ENCODE data around the gene INHA.

Gene INHA, protein sequence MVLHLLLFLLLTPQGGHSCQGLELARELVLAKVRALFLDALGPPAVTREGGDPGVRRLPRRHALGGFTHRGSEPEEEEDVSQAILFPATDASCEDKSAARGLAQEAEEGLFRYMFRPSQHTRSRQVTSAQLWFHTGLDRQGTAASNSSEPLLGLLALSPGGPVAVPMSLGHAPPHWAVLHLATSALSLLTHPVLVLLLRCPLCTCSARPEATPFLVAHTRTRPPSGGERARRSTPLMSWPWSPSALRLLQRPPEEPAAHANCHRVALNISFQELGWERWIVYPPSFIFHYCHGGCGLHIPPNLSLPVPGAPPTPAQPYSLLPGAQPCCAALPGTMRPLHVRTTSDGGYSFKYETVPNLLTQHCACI

DNA sequence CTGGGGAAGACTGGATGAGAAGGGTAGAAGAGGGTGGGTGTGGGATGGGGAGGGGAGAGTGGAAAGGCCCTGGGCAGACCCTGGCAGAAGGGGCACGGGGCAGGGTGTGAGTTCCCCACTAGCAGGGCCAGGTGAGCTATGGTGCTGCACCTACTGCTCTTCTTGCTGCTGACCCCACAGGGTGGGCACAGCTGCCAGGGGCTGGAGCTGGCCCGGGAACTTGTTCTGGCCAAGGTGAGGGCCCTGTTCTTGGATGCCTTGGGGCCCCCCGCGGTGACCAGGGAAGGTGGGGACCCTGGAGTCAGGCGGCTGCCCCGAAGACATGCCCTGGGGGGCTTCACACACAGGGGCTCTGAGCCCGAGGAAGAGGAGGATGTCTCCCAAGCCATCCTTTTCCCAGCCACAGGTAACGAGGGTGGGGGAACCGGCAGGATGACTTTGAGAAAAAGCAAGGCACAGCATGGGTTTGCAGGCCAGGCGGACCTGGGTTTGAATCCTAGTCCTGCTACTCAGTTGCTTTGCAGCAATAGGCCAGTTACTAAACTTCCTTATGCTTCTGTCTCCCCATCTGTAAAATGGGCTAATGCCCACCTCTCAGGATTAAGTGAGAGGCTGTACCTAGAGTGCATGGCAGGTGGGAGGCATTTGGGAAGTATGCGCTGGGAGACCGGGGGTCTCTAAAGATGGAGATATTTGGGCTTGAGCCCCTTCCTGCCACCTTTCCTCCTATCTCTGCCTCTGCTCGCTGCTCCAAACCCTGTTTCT, at the start of gene INHA:
TSS of gene INHA (plus strand) at position 74 of the 765 bp plus-strand sequence. CDS start at position 139, 65 bp downstream.
- H3K4me3 ChIP-seq (ENCODE audit: low read depth, low read length), result peak within 1 kb of the TSS; percentile 67

DNA sequence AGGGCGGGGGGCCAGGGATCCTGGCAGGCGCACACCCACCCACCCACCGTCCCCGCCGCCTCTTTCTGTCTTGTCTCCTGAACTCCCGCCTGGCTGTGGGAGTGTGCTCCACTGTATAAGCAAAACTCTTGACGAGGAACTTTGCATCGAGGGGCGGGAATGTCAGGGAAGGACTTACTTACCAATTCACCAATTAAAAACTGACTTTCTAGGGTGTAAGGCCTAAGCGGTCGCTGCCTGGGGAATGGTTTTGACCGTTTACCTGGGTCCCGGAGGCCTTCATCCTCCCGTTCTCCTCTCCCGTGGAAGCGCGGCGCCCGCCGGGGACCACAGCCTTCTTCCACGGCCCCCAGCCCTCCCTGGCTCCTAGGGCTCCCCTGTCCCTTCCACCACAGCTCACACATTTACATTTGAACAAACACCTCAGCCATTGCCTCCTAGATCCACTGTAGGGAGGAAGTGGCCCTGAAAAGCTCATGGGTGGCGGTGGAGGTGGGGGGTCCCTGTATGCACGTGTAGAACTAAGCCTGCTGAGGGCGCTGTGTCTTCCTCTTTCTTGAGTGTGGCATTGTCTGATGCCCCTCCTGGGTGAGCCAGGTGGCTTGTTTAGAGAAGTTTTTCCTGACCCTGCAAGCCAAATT, 49.0 kb upstream of the INHA start:
- H3K4me3 ChIP-seq (ENCODE audit: low read depth, low read length), result peak overlapping the region; percentile 30

DNA sequence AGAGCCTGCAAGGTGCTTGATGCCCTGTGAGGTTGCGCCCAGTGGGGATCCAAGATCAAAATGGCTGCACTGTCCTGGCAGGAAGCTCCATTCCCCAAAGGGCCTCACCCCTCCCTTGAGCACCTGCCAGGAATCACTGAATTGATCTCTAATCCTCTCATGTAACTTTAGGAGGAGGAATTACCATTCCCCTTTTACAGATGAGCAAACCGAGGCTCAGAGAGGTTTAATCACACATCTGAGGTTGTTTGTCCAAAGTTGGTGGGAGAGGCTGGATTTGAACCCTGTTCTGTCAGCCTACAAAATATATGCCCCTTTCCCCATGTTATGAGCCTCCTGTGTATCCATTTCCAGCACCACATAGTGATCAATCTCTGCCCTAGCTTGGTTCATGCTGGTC, 47.3 kb upstream of the INHA start:
- H3K4me3 ChIP-seq (ENCODE audit: low read depth, low read length), result no peak overlapping the region

DNA sequence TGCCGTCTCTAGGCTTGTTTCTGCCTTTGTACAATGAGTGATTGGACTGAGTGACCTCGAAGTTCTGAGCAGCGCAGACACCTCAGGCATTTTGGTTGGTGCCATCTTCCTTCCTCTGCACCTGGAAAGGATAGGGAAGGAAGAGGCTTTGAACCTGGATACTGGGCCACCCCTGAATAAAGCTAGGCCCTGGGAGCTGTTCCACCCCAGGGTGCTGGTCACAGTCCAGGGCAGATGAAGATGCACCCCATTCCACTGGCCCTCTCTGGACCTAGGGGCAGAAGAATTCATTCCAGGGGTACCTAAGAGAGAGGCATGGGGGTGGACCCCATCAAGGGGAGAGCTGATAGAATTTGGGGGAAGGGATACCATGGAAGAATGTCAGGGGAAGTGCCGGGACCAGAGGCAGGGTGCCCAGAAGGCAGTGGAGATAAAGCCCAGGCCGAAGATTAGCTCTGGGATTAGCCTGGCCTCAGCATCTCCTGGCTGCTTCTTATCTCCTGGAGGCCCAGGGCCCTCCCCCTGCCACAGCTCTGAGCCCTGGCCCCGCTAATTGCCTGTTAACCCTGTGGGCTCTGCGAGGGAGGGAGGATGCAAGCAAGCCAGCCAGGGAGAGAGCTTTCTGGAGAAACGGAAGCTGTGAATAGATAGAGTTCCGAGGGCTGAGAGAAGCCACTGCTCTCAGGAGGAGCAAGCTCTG, 46.4 kb upstream of the INHA start:
- no peak overlapping the region for H3K4me3 ChIP-seq (ENCODE audit: low read depth, low read length)

DNA sequence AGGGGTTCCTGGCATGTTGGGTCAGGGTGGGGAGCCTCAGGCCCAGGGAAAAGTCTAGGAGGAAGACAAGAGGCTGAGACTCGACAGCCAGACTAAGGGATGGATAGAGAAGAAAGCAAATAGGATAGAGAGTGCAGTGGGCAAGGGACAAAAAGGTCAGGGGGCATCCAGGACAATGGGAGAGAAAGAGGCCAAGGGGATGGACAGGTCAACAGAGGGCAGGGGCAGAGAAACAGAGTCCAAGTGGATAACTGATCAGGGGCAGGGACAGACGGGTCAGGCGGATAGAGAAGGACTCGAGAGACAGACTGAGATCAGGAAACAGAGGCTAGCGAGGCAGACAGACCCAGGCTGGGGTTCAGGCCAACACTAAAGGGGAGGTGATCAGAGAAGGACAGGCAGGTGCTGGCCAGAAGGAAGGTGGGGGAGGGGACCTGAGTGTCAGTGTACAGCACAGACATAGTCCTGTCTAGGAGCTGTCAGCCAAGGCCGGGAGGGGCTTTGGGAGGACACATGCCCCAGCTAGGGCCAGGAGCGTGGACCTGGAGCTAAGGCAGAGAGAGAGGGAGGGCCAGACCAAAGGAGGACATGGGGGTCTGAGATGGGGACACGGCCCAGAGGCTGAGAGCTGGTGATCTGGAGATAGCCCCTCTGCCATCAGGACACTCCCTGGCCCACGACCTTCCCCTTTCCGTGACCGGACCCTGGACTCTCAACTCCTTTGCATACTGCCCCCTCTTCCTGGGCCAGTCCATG, 45.6 kb upstream of the INHA start:
- H3K4me3 ChIP-seq (ENCODE audit: low read depth, low read length), result no peak overlapping the region

DNA sequence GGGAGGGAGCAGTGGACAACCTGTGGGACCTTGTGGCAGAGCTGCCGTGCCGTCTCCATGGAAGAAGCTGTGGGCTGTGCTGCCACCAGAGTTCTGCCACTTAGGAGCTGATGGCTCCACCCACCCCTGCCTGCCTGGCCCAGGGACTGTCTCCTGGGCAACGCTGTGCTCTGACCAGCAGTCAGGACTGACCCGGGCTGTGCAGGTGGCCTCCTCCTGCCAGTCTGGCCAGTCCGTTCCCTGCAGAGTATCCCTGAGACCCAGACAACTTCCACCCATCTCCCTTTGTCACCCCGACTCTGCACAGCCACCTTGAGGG, 45.1 kb upstream of the INHA start:
- H3K4me3 ChIP-seq (ENCODE audit: low read depth, low read length), result no peak overlapping the region

DNA sequence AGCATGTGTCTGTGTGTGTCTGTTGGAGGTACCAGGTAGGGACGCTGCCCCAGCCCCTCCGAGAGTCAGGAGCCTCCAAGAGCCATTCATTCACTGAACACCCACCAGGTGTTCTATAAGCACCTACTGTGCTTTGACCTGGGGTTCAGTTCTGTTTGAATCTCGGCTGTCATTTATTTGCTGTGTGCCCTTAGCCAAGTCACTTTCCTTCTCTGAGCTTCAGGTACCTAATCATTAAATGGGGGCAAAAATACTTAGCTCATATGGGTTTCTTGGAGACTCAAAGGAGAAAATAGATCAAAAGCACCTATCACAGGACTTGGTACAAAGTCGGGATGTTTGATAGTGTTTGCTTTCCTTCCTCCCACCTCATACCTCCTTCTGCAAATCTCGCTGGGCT, 44.6 kb upstream of the INHA start:
- H3K4me3 ChIP-seq (ENCODE audit: low read depth, low read length), result no peak overlapping the region

DNA sequence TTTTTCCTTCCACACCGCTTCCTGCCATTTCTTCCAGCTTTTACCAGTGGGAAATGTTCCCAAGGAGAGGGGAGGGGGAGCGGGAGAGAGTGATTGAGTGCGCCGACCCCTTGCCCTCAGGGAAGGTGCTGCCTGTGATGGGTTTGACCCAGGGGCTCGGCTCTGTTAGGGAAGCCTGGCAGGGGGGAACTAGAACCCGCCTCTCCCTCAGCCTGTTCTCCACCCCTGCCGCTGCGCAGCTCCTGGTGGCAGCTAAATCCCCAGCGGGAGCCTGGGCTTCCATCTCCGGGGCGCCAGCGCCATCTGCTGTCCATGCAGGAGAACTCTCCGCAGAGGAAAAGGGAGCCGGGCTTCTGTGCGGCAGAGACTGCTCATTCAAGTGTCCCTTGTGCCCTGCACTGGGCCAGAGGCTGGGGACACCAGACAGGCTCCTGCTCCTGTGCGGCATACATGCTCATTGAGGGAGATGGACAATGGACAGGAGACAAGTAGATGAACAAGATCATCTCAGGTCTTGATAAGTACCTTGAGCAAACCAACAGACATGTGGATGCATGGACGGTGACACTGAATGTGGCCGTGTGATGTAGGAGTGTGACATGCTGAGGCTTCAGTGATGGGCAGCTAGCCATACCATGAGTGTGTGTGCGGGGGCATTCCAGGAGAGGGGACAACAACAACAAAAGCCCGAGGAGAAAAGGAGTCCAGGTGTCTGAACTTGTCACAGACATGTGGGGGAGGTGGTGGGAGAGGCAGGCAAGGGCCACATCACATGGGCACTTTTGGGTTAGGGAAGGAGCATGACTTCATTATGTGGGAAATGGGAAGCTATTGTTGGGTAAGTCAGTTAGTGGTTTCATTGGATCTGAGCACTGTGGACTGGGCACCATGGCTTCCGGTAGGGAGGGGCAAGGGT, 41.8 kb upstream of the INHA start:
- no peak overlapping the region for H3K4me3 ChIP-seq (ENCODE audit: low read depth, low read length)

DNA sequence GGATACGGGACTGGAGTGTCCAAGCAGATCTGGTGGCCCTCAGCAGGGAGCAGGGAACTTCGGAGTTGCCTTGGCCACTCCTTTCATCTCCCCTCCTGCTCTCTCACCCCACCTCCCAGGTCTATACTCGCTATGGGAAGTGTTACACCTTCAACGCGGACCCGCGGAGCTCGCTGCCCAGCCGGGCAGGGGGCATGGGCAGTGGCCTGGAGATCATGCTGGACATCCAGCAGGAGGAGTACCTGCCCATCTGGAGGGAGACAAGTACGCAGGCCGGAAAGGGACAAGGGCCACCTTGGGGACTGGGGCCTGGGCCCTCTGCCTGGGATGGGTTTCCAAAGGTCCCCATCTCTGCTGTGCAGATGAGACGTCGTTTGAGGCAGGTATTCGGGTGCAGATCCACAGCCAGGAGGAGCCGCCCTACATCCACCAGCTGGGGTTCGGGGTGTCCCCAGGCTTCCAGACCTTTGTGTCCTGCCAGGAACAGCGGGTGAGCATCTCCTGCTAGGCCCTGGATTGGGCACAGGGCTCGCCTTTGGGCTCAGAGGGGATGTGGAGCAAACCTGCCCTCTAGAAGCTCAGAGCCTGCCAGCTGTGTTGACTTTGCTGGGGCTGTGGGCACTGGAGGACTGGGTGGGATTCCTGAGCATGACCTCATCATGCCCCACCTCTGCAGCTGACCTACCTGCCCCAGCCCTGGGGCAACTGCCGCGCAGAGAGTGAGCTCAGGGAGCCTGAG, 40.3 kb upstream of the INHA start:
- no peak overlapping the region for H3K4me3 ChIP-seq (ENCODE audit: low read depth, low read length)

DNA sequence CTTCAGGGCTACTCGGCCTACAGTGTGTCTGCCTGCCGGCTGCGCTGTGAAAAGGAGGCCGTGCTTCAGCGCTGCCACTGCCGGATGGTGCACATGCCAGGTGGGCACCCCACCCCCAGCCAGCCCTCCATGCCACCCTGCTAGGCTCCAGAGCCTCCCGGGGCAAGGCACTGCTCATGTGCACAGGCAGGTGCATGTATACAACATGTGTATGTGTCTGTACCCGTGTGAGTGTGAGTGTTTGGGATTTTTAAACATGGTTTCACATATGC, 39.8 kb upstream of the INHA start:
- H3K4me3 ChIP-seq (ENCODE audit: low read depth, low read length), result no peak overlapping the region

DNA sequence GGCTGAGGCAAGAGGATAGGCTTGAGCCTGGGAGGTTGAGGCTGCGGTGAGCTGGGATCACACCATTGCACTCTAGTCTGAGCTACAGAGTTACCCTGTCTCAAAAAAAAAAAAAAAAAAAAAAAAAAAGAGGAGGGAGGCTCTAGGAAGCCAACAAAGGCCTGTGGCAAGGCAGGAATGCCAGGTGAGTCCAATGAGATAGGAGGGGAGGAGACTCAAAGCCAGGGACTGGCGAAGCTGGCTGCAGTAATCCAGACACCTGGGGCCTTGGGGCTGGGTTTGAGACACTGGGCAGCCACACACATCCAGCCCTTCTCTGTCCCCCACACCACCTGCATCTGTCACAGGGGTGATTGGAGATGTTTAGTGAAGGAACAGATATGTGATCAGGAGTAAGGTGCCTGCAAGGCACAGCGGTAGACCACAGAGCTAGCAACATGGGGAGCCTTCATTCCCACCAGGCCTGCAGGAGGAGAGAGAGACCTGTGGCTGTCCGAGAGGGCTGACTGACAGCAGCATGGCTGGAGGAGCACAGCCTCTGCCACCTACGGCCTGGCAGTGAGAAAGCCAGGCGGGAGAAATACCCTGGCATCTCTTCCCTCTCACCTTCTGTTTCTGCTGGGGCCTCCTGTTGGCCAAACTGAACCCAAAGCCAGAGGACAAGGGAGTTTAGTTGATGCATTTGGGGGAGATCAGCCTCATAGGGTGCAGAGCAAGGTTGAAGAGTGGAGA, 38.0 kb upstream of the INHA start:
- H3K4me3 ChIP-seq (ENCODE audit: low read depth, low read length), result no peak overlapping the region

DNA sequence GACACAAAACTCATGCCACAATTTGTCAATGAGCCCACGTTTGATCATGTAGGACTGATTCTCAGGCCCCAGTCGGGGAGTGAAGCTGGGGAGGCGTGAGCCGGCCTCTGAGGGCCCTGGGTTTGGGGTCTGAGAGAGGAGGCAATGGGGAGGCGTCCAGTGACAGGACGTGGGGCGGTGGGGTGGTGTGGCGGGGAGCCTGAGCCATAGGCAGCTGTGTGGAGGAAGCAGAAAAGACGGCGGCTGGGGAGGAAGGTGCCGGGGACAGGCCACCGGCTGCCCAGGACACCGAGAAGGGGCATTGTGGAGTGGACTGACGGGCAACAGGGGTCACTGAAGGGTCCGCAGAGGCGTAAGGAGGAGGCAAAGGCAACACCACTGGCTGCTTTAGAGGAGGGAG, 35.7 kb upstream of the INHA start:
- no peak overlapping the region for H3K4me3 ChIP-seq (ENCODE audit: low read depth, low read length)

DNA sequence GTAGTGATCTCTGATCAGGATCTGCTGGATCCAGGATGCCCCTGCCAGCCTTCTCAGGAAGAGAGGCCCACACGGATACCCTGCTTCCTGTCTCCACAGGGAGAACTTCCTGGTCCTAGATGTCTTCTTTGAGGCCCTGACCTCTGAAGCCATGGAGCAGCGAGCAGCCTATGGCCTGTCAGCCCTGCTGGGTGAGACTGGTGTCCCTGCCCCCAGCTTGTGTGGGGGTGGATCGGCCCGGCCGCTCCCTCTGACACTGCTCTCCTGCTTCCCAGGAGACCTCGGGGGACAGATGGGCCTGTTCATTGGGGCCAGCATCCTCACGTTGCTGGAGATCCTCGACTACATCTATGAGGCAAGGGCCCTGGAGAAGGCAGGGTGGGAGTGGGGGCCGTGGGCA, 35.1 kb upstream of the INHA start:
- no peak overlapping the region for H3K4me3 ChIP-seq (ENCODE audit: low read depth, low read length)

DNA sequence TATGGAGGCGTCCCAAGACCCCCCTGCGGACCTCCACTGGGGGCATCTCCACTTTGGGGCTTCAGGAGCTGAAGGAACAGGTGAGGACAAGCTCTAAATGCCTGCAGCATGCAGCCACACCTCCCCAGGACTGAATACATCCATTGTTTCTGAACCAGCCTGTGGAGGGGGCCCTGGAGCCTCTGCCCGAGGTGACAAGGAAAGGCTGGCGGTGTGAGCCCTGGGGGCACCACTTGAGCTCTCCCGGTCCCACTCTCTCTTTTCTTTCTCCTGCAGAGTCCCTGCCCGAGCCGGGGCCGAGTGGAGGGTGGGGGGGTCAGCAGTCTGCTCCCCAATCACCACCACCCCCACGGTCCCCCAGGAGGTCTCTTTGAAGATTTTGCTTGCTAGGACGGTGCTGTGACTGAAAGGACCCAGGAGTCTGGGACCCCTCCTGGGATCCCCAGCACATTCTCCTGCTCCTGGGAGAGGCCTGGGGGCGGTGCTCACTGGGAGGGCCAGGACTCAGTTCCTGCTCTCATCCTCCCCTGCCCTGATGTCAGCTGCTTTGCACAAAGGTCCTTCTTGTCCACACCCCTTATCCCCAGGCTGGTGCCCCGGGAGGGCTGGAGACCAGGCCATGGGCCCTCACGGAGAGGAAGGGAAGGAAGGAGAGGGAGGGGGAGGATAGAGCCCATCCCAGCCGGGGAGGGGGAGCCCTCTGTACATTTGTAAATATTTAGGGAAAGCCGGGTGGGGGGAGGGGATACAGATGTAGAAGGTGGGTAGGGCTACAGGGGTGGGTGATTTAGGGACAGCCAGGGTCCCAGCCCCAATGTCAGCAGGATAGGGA, 34.2 kb upstream of the INHA start:
- no peak overlapping the region for H3K4me3 ChIP-seq (ENCODE audit: low read depth, low read length)

DNA sequence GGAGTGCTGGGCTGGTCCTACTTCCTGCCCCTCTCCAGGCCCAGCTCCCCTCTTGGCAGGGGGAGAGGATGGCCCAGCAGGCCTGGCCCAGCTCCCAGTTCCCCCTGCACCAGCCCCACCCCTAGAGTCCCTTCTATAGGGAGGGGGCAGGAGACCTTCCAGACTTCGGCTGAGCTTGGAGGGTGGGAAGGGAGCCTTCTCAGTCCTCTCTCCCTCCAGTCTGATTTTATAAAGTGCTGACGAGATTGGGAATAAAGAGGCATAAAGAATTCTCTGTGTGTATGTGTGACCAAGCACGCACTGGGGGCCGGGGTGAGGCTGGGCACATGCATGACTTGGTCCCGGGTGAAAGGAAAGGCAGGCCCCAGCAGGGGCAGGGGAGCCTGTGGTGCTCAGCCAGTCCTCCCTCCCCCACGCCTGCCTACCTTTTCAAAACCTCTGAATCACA, 33.6 kb upstream of the INHA start:
- no peak overlapping the region for H3K4me3 ChIP-seq (ENCODE audit: low read depth, low read length)

DNA sequence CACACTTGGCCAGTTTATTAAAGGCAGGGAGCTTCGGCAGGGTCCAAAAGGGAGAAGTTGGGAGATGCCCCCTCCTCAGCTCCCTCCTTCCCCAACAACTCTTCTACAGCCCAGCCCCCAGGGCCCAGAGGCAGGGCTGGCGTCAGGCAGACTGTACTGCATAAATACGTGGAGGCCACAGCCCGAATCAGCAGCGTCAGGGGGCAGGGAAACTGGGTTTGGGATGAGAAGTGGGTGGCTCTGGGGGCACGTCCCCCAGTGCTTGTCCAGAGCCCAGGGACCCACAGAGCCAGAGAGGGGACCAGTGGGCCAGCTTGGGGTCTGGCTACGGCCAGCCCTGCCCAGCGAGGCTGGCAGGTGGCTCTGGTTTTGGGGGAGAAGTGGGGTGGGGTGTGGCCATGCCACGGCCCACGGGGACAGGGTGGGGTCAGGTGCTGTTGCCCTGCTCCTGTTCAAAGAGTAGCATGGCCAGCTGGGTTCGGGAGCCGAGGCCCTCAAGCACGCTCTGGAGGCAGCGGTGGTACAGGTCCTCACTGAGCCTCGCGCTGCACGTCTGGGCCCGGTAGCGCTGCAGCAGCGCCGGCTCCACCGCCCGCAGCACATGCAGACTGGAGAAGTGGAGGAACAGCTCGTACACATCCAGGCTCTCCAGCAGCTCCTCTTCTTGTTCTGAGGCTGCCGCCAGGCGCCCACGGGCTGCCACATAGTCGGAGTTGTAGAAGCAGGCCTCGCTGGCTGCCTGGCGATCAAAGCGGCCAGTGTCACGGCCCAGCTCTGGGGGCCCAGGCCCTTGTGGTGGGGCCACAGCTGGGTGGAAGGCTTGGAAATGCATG, 32.9 kb upstream of the INHA start:
- H3K4me3 ChIP-seq (ENCODE audit: low read depth, low read length), result no peak overlapping the region

Data from iPS-11a (cell line).